ENCODE measurements around the gene PPP2R5B.

The PPP2R5B gene

DNA sequence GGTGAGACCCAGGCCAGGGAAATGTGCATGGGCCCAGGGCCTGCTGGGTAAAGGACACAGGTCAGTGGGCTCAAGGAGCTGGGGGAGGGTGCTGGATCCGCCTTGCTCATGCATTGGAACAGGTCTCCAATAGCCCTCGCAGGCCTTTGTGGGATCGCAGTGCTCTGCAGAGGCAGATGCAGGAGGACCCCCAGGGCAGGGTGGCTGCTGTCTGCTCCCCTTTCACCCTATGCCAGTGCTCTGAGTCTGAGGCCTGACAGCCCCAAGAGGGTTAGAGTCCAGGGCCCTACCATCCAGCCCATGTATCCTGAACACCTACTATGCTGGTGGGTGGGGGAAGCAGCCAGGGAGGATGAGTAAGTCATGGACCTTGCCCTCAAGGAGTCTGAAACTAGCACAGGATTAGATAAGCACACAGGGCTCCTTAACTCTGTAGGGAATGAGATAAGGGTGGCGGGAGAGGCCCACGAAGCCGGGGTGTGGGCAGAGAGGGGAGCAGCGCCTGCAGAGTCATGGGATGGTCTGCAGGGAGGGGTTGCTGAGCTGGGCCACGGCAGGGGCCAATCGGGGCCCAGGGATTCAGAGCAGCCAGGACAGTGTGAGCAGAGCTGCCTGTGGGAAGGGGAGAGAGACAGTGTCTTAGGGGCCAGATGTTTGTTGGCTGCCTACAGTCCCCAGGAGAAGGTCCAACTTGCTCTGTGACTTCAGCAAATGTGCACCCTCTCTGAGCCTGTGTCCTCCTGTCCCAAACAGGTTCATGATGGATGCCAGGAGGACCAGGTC, 35.6 kb upstream of the PPP2R5B start:
- no peak for DNase-seq

DNA sequence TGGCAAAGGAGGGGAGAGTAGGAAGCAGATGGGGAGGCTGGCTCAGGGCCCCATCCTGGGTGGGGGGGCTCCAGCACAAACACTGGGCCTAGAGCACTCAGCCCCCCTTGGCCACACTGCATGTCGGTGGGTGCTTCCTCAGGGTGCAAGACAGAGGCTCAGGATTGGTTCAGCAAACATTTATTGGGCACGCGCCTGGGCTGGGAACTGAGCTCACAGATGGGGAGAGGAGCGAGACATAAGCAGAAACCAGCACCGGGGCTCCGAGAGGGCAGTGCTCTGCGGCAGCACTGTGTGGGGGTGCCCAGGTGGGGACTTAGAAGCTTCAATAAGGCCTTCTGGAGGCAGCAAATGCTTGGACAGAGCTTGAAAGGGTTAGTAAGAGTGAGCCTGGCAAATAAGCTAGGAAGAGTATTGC, 34.0 kb upstream of the PPP2R5B start:
- DNase-seq = no peak

DNA sequence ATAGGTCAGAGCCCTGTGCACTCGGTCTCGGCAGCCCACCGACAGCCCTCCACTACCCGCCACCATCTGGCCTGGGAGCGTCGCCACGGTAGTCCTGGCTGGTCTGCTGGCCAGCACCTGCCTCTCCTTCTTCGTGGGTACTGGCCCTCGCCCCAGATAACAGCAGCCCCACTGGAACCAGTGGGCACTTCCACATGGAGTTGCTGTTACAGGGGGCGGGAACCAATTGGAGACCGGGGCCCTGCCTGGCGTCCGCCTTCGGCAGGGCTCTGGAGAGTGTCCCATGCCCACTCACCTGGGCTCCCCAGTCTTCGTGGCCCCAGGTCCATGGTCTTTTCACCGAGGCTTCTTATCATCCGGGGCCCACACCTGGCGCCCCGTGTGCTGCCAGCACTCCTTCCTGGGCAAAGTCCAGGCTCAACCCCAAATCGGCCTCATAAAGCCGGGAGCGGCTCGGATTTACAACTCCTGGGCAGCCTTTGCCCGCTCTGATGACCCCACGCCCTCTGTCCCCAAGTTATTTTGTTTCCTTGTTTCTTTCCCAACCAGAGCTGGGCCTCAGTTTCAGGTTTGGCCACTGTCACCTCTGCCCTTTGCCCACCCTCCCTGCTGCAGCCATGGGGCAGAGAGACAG, 33.2 kb upstream of the PPP2R5B start:
- no peak for DNase-seq

DNA sequence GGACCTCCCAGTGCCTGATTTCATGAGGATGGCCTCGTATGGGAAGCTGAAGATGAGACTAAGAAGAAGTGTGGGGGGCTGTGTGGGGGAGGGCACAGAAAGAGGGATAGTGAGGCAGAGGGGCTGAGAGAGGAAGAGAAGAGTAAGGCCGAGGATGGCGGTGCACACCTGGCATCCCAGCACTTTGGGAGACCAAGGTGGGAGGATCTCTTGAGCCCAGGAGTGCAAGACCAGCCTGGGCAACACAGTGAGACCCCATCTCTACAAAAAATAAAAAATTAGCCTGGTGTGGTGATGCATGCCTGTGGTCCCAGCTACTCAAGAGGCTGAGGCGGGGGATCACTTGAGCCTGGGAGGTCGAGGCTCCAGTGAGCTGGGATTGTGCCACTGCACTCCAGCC, 32.6 kb upstream of the PPP2R5B start:
- no peak for DNase-seq

DNA sequence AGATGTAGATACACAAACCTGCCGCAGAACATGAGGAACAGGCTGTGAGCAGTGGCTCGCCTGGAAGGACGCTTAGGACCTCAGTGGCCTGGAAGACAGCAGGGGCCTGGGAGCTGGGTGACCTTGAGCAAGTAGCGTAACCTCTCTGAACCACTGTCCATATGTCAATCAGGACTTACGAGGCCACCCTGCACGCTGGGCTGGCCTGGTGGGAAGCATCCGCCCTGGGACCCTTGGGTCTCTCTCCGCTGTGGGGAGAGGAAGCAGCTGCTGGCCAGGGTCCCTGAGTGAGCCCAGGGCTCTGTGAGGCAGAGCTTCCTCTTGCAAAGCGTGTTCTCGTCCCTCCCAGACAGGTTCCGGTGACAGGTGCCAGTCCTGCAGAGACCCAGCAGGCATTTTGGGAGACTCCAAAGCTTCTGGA, 32.1 kb upstream of the PPP2R5B start:
- no peak for DNase-seq

DNA sequence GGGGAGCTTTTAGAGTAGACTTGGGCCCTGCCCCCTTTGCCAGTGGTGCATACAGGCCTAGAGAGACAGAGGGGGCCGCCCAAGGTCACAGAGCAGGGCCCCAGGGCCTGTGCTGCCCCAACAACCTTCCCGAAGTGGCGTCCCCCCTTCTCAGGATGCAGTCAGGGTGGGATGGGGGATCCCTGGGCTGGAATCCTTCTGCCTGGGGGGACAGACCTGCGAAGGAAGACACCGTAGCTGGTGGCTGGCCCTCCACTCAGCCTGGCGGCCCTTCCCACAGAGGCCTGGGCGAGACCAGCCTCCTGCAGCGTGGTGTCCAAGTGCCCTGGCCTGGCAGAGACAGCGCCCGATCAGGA, 31.7 kb upstream of the PPP2R5B start:
- no peak for DNase-seq

DNA sequence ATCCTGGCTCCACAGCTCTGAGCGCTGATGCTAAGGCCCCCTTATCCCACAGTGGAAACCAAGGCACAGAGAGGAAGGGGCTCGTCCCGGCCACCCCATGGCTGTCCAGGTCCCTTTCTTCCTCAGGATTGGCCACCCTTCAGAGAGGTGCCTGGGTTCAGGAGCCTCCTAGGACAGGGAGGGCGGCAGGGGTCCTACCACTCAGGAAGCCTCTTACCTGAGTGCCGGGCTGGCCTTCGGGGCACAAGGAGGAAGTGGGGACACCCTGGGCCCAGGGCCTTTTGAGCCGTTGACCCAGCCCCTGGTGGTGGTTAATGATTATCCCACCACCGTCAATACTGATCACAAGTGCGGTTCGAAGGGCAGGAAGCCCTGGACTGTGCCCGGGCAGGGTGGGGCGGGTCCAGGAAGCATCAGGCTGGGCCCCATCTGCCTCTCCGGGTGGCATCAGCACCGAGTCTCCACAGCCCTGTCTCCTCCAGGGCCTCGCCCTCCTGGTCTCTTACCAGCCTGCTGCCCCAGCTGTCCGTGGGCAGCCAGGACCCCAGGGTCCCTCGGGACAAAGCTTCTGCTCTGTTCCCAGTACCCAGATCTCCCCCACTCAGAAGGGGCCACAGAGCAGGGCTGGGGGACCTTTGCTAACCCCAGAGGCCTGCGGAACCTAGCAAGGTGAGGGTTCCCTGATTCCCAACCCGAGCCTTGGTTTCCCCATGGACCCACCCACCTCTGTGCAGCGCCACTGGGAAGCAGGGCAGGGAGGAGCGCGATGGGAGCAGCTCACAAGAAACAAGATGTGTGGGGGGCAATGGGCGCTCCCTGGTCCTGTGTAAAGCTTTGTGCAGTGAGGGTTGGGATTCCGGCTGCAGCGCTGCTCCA, 31.1 kb upstream of the PPP2R5B start:
- DNase-seq = no peak

DNA sequence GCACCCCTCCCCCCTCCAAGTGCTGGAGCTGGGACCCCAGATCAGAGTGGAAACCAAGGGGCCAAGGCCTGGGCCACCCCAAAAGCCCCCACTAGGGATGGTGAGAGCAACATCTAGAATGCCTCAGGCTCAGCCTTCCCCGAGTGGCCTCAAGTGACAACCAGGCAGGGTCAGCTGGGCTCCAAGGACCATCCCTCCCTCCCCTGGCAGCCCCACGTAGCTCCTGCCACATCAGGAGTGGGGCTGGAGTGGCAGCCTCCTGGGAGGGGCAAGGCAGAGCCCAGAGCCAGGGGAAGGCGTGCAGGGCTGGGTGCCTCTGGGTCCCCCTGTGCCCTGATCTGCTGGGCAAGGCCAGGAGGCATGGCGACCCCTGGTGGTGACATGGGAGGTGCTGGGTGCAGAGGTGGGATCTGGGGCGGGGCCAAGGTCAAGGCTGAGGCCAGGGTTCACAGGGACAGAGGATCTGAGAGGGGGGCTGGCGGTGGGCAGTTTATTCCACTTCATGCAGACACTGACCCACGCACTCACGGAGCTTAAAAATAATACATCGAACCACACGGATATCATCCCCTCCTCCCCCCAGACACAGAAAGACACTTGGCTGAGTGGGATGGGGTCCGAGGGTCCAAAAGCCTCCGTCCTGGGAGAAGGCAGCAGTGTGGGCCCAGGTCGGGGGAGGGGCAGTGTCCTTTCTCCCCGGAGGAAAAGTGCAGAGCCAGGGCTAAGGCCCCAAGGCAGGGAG, 30.2 kb upstream of the PPP2R5B start:
- DNase-seq = no peak

DNA sequence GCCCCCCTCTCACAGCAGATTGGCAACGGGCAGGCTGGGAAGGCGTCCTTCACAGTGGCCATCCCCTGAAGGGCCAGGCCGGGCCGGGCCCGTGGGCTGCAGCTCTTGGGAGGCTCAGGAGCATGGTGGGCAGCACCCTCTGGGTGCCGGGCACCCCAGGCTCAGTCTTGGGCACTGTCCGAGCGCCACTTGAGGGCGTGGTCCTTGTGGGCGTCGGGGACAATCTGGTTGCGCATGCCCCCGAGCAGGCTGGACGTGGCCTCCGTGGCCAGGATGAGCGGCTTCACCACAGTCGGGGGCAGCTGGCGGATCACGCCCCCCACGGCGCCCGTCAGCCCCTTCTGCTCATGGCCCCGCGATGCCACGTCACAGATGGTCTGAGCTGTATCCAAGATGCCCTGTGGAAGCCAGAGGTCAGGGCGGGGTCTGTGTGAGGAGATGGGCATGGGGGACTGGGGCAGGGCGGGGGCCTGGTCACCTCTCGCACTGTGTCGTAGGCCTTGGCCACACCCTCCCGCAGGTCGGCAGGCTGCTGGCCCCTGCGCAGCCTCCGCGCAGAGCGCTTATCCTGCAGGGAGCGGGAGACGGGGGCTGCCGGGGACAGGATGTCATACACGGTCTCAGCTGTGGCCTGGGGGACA, 29.6 kb upstream of the PPP2R5B start:
- DNase-seq = no peak

DNA sequence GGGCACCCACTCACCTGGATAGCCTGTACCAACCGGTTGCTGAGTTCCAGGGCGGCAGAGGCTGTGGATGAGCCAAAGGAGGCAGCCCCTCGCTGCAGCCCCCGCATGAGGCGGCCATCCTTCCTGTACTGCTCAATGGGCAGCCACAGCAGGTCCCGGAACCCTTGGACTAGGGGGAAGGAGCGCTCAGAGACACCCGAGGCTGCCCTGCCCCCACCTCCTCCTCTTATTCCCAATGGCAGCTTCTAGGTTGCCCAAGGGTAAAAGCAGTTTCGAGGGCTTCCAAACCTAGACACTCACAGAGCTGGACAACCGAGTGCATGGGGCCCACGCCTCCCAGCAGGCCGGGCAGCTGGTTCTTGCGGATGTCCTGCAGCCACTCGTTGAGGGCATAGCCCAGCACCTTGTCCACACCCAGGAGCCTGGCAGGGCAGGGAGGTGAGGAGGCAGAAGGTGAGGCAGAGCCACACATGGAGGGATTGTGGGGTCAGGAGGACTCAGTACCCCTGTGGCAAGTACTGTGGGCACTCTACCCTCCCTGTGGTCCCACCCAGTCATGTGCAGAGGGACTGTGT, 28.0 kb upstream of the PPP2R5B start:
- no peak for DNase-seq

DNA sequence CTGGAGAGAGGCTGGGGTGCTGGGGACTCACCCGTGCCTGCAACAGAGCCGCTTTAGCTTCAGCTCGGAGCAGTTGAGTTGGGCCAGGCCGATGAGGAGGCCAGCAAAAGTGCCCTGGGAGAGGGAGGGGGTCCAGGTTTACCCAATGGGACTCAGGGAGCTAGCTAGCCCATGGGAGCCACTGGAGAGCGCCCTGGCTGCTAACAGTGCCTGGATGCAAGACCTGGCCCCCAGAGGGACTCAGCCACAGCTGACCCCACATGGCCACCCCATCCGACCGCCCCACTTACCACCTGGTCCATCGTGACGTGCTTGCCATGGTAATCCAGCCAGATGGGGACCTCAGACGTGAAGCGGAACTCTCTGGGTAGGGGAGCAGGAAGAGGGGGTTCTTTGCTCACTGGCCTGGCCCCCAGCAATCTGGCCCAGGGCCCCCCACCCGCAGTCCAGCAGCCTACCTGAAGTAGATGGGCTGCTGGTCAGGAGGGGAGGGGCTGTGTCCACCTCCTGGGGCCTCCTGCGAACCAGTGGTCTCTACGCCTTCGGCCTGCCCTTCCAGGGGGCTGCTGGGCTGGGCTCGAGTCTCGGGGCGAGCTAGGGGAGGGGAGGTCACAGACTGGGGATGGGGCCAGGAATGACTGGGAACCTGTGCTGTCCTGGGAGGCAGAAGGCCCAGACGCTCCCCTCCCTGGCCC, 27.0 kb upstream of the PPP2R5B start:
- DNase-seq = no peak

DNA sequence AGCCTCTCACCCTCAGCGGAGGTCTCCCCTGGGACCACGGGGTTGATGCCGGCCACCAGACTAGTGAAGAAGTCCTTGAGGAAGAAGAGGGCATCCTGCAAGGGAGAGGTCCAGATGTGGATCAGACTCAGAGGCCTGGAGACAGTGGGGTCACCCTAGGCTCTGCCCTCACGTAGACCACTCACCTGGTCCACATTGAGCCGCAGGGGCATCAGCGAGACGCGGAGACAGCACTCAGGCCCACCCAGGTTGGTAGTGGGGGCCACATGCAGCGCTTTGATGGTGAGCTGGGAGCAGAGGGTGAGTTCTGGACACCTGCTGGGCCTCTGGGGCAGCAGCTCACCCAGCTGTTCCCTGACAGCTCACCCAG, 26.4 kb upstream of the PPP2R5B start:
- DNase-seq = no peak

DNA sequence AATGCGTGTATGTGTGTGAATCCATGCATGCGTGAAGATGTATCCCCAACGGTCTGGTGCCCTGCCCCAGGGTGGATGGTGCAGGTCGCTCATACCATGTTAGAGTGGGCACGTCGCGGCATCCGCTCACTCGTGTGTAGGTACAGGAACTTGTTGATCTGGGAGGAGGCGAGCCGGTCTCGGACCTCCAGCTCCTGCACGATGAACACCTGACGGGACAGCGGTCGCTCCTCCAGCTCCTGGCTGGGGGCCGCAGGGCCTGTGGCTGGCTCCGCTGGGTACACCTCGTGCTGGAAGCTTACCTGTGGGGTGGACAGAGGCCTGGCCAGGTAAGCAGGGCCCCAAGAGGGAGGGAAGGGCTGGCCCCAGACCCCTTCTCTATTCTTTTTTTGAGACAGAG, 25.9 kb upstream of the PPP2R5B start:
- no peak for DNase-seq

DNA sequence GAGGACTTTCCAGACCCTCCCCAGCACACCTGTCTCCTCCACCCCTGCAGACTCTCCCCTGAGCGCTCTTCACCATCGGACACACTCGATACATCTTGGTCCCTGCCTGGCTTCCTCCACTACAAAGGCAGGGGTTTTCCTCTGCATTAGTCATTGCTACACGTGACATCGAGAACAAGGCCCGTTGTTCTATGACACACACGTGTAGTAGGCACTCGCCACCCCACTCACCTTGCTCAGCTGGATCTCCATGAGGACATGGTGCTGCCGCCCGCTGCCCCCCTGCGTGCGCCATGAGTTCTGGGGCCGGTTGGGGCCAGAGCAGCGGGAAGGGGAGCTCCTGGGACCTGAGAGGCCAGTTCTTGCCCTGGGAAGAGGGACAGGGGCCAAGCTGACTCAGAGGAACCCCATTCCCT, 24.2 kb upstream of the PPP2R5B start:
- no peak for DNase-seq

DNA sequence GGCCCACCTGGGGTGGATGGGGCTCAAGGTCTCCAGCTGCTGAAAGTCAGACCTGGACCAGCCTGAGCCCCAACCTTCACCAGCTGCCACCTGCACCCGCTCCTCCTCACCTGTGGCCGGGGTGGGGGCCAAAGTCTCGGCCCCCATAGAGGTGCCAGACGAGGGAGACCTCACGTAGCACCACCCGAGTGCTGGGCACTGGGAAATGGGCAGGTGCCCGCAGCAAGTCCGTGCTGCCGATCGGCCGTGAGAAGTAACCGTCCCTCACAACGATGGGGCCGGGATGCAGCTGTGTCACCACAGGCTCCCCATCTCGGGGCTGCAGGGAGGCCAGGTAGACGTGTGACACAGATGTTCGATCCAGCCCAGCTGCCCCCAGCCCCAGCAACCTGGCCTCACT, 23.7 kb upstream of the PPP2R5B start:
- DNase-seq = no peak

DNA sequence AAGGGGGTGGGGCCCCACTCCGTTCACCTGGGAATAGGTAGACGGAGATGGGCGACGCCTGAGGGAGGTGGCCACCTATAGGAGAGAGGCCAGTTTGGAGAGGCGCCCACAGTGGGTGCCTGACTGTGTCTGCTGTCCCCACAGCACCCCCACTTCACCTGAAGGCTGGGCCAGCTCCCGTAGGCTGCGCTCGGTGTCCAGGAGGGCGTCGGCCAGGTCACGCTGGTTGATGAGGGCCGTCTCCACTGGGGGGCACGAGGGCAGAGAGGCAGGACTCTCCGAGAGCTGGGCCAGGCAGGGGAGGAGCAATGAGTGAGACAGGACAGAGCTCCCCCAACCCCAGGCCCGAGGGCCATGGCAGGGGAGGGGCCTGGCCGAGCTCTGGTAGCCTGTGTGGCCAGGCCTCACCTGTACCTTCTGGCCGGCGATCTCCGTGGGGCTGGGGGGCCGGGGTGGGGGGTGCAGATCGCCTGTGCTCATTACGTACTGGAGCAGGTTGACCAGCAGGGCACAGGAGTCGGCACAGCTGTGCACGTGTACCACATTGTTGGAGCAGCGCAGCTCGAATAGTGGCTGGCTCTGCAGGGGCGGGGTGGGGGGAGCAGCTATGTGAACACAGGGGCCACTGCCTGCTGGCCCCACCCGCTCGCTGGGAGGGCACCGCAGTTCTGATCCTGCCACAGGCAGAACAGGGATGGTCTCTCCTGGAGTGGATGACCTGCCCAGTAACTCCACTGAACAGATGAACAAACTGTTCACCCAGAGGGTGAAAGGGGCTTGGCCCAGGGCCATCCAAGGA, 22.2 kb upstream of the PPP2R5B start:
- no peak for DNase-seq

DNA sequence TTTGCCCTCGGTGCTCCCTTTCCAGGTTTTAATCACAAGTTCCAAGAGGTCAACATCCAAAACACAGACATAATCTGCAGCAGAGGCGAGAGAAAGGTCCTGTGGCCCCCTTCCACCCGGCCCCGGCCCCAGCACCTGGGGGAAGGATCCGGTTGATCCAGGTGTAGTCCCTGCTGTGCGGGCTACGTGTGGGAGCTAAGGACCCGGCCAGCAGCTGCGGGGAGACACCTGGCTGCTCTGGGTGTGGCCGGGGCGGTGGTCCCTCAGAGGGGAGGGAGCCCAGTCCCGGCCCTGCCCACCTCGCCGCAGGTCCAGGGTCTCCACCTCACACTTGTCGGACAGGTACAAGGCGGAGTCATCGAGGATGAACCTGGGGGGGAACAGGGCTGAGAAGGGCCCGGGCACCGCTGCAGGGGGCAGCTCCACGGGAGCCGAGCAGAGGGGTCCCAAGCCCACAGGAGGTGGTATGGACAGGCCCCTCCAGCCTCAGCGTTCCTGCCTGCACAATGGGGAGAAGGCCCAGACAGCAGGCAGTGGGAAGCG, 21.1 kb upstream of the PPP2R5B start:
- DNase-seq = no peak

DNA sequence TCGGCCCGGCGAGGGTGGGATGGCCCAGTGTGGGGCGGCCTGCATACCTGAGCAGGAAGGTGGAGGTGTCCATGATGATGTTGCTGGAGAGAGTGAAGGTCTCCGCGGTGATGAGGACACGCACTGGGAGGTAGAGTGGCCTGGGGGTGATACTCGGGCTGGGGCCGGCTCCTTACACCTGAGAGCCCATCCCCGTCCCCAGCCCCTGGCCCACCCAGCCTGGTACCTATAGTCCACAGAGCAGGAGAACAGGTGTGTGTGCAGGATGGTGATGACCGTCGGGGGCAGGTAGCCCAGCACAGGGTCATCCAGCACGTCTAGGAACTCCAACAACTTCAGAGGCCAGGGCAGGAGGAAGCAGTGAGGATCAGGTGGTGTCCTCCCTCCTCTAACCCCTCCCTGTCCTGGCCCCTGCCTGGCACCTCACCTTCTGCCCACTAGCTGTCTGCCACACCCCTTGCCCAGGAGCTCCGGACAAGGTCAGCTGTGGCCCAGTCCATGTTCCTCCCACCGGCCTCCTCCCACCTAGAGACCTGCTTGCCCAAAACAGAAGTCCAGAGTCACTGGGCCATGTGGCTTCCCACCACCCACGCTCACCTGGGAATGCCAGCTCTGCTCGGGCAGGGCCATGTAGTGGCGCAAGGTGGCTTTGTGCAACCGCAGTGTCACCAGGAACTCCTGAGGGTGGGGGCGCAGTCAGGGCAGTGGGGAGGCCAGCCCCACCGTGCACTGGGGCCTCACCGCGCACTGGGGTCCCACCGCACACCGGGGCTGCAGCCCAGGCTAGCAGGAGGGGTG, 18.8 kb upstream of the PPP2R5B start:
- DNase-seq = no peak

DNA sequence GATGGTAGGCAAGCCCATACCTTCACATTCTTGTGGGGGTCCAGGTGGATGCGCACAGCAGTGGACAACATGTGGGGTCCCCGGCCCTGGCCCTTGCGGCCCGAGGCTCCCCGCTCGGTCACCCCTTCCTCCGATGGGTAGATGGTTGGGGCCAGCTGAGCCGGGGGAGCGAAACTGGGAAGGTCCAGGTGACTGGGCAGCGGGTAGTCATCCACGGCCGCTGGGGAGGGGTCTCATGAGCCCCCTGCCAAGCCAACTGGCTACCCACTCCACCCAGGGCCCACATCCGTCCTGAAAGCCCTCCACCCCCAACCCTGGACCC, 18.2 kb upstream of the PPP2R5B start:
- DNase-seq = no peak

DNA sequence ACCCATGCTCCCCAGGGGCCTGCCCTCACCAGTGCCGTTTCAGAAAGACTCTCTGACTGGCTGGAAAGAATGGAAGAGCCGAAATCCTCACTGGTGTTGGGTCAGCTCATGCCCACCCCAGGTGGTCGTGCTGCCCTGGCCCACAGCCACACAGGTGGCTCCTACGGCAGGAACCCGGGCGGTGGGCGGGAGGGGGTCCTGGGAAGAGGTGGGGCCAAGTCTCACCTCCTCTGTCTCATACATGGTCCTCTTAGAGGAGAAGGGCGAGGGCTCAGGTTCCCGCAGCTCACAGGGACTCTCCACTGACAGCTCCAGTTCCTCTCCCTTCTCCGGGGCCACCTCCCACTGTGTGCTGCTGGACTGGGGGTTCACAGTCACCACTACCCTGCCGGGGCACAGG, 15.7 kb upstream of the PPP2R5B start:
- DNase-seq = no peak
